Stimulated activated CD4-positive, alpha-beta T cell treated with anti-CD3 and anti-CD28 coated beads, Interleukin-1b, Interleukin-23, amount 100 ng/mL, for 24 hours (primary cell): ENCODE data around the gene TCP11X2.
"Not testable (repeated sequence)": the region's sequence is repeated elsewhere in the genome, so short reads cannot be mapped to it uniquely, and the experiment has no call there.

Experiments used
- DNase-seq, 4 experiments: peaks; one replicate each; pipeline ENCODE4 v3.0.0-alpha.2; 2020; ENCODE audit warnings: low read depth in 4 of 4, low spot score in 1 of 4

Gene TCP11X2

GRCh38 chrX:102471762-102472220 is at the start of gene TCP11X2:
Gene TCP11X2 (minus strand): TSS chrX:102471812.
- not testable (repeated sequence) for DNase-seq

DNA sequence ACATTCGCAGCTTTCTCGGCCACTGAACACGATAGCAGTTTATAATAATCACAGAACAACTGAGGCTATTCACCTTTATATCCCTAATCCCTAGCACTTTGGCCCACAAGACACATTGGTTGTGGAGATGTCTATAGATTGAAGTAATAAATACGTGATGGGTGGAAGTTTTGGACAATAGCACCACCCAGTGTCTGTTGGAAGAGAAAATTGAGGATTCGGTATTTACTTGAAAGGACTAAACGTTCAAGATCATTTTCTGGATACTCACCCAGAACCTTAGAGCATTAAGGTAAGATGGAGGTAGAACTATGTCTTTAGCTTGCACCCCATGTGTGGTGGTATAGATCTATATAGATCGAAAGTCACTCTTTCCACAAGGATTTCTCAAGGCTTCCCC is 45.7 kb upstream of the TCP11X2 start:
- DNase-seq = no peak

GRCh38 chrX:102515975-102516941 is 44.6 kb upstream of the TCP11X2 start, which contains the start of gene TMSB15A:
Gene TMSB15A (minus strand): TSS chrX:102516739.
- peak; percentile 2 to 58 (median 28) for DNase-seq

DNA sequence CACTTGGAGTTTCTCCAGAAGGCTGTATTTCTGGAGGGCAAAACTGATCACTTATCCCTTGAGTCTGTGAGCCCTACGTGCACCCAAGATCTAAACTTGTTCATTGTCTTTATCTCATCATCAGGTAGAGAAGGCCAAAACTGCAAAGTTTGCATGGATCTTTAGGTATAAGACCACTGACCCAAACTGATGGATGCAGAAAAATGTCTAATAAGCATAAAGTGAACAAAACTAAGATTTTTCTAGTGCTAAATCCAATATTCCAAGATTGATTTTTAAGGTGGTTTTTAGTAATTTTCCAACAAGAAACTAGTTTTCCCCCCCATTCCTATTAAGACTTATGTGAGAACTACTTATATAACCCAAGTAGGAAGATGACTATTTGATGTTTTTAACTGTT is 42.9 kb upstream of the TCP11X2 start:
- DNase-seq = no peak

GRCh38 chrX:102498732-102499131 is 27.1 kb upstream of the TCP11X2 start:
- no peak for DNase-seq

GRCh38 chrX:102491766-102492165 is 20.2 kb upstream of the TCP11X2 start:
- DNase-seq = no peak

DNA sequence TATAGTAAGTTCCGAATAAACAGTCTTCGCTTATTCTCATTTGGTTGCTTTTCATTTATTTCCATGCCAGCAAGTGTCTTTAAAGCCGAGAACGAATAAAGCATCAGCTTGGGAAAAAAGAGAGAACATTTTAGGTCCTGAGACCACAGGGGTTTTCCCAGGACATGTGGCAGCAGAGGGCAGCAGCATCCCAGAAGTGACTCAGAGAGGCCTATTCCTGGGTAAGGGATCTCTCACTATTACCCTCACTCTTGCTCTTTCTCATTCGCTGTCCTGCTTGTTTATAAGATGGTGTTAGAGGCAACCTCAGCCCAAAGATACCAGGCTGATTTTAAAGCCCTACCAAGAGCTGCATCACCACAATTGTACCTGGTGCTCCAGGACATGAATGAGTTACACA is 7.2 kb upstream of the TCP11X2 start:
- not testable (repeated sequence) for DNase-seq

DNA sequence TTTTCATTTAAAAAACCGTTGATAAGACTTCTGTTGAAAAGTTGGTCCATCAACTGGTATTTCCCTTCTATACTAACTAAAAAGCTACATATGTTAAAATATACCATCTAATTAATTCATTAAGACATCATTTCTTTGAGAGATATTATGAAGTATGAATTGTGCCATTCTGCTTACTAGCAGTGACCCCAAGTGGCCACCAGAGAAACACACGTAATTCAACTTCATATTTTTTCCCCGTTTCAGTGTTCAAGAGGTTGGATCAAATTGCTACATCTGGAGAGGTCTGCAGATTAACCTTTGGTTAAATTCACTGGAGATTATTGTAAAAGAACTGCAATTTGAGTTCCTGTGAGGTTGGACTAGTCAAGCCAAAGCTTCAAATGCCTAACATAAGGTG is 1.4 kb downstream of the TCP11X2 start:
- not testable (repeated sequence) for DNase-seq

GRCh38 chrX:102458615-102459014 is 13.0 kb downstream of the TCP11X2 start:
- DNase-seq = not testable (repeated sequence)

DNA sequence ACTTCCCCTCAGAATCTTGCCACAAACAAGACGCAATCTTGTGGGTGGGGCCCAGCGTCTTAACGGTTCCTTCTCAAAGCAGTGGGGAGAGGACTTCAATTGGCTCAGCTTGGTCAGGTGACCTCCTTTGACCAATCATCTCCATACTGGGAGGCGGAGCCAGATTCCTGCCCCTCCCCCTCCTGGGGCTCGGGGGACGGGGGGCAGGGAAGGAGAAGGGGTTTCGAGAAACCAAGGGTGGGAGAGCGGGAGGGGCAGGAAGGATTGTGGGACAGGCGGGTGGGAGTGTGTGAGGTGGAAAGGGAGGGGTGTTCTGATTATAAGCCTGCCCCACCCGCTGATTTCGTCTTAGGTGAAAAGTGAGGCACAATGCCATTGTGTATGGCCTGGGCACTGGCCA is 31.7 kb downstream of the TCP11X2 start, which contains the start of gene NXF2B:
NXF2B (minus strand) TSS at position 101 of the 400 bp plus-strand sequence. CDS start 59,972 bp downstream, outside the sequence.
- DNase-seq = not testable (repeated sequence)

- DNase-seq = not testable (repeated sequence)
Measured at GRCh38 chrX:102414493-102414892, 57.1 kb downstream of the TCP11X2 start.
